B cell (primary cell): ENCODE data around the gene PTPRS. TPM values are rescaled to one million over a fixed set of nuclear protein-coding genes. Genes with fewer than 3 reads are reported as not detected.

ENCODE experiments used
- ATAC-seq: fragments of 200-7000 bp; cut with Tn5 transposase; one replicate; pipeline ENCODE4 v1.10.0; 2021; ENCODE audit warnings: low read depth, mild to moderate bottlenecking, moderate number of reproducible peaks, moderate library complexity
- CTCF ChIA-PET: fragments of 350-600 bp; sonication (Branson Sonifier 250); formaldehyde crosslinking; loops from one replicate; lab custom pipeline; 2021; ENCODE audit warnings: antibody characterized with exemption, inconsistent platforms; lab: Charles Lee
- POLR2A ChIA-PET: fragments of 350-600 bp; sonication (Branson Sonifier 250); formaldehyde crosslinking; loops from one replicate; lab custom pipeline; 2021; ENCODE audit warnings: antibody characterized with exemption; lab: Charles Lee
- DNase-seq: peaks from one replicate; pipeline ENCODE4 v3.0.0; 2013
- H2AFZ ChIP-seq: 2 replicates; pipeline ENCODE4 v1.6.1; 2012; ENCODE audit warnings: mild to moderate bottlenecking, low read depth, low read length; ENCODE audit not compliant: insufficient read depth, poor library complexity, severe bottlenecking
- H3K27ac ChIP-seq, 2 donors: 1 replicate in 1 of 2; 2 replicates in 1 of 2; pipeline ENCODE4 v1.5.1; 2012 to 2013; ENCODE audit warnings: low read length in 2 of 2, mild to moderate bottlenecking in 2 of 2, moderate library complexity in 1 of 2
- H3K27me3 ChIP-seq, 4 experiments: fragments of 200-600 bp in 1 of 4; sonication (generic) in 1 of 4; replicated peaks in 1 of 4; 1 replicate in 2 of 4; 2 replicates in 2 of 4; pipeline versions ENCODE4 v1.6.1 to v1.7.0; 2013 to 2016; ENCODE audit warnings: low read length in 3 of 4, mild to moderate bottlenecking in 2 of 4, mixed read lengths in 1 of 4, moderate library complexity in 1 of 4; ENCODE audit not compliant: insufficient read depth in 4 of 4, control insufficient read depth in 3 of 4; ENCODE audit errors: control extremely low read depth in 1 of 4
- H3K36me3 ChIP-seq, 2 experiments: replicated peaks in 1 of 2; 1 replicate in 1 of 2; 2 replicates in 1 of 2; pipeline versions ENCODE4 v1.6.1 to v1.7.1; 2013; ENCODE audit warnings: low read length in 1 of 2; ENCODE audit not compliant: insufficient read depth in 2 of 2, control insufficient read depth in 1 of 2; ENCODE audit errors: control extremely low read depth in 1 of 2, extremely low read depth in 1 of 2
- H3K4me1 ChIP-seq, 2 donors: fragments of 200-600 bp in 1 of 2; sonication (generic) in 1 of 2; 1 replicate in 1 of 2; 2 replicates in 1 of 2; pipeline versions ENCODE4 v1.5.1 to v1.6.1; 2013 to 2017; ENCODE audit warnings: low read length in 2 of 2; ENCODE audit not compliant: control insufficient read depth in 2 of 2, insufficient read depth in 2 of 2
- H3K4me2 ChIP-seq: replicated peaks from 2 replicates; pipeline ENCODE3; 2012; ENCODE audit warnings: mild to moderate bottlenecking, low read depth, low read length; ENCODE audit not compliant: poor library complexity, severe bottlenecking
- H3K4me3 ChIP-seq, 5 experiments: fragments of 200-600 bp in 1 of 5; sonication (generic) in 1 of 5; 1 replicate in 3 of 5; 2 replicates in 2 of 5; pipeline versions ENCODE4 v1.5.1 to v1.7.0; 2011 to 2016; ENCODE audit warnings: low read length in 4 of 5, mild to moderate bottlenecking in 4 of 5, low read depth in 2 of 5, control low read depth in 1 of 5, moderate library complexity in 1 of 5; ENCODE audit not compliant: insufficient read depth in 1 of 5; ENCODE audit errors: control extremely low read depth in 1 of 5, extremely low read depth in 1 of 5
- H3K79me2 ChIP-seq: fragments of 200-600 bp; sonication (generic); one replicate; pipeline ENCODE4 v1.6.0; 2016; ENCODE audit warnings: low read length; ENCODE audit not compliant: control insufficient read depth, insufficient read depth
- H3K9ac ChIP-seq: fragments of 200-600 bp; sonication (generic); 2 replicates; pipeline ENCODE4 v1.6.1; 2017; ENCODE audit warnings: mild to moderate bottlenecking, low read length, moderate library complexity
- H3K9me3 ChIP-seq, 3 donors: one replicate each; pipeline versions ENCODE4 v1.6.1 to v1.7.1; 2013; ENCODE audit warnings: low read length in 2 of 3; ENCODE audit not compliant: control insufficient read depth in 2 of 3, insufficient read depth in 1 of 3; ENCODE audit errors: control extremely low read depth in 1 of 3
- H4K20me1 ChIP-seq: 2 replicates; pipeline ENCODE4 v1.6.0; 2012; ENCODE audit warnings: mild to moderate bottlenecking, low read length; ENCODE audit not compliant: insufficient read depth, control insufficient read depth, poor library complexity, severe bottlenecking
- H3K27ac Mint-ChIP-seq: one replicate; pipeline ENCODE4 v1.8.0; 2021; ENCODE audit warnings: mixed read lengths
- H3K27me3 Mint-ChIP-seq: one replicate; pipeline ENCODE4 v1.8.0; 2021; ENCODE audit warnings: mixed read lengths
- H3K4me1 Mint-ChIP-seq: one replicate; pipeline ENCODE4 v1.8.0; 2021; ENCODE audit warnings: mixed read lengths
- H3K4me3 Mint-ChIP-seq: one replicate; pipeline ENCODE4 v1.8.0; 2021; ENCODE audit warnings: mixed read lengths
- H3K9me3 Mint-ChIP-seq: one replicate; pipeline ENCODE4 v1.8.0; 2022; ENCODE audit warnings: mixed read lengths; ENCODE audit not compliant: insufficient read depth
- EZH2 ChIP-seq: IDR thresholded peaks from 2 replicates; pipeline ENCODE4 v1.6.1; 2012; ENCODE audit warnings: borderline replicate concordance, low read depth, mild to moderate bottlenecking, moderate library complexity, low read length; ENCODE audit not compliant: insufficient read depth, poor library complexity, severe bottlenecking
- WGBS: methylation state at CpG from one replicate; pipeline ENCODE4 v1.1.5; 2013; ENCODE audit warnings: missing lambda C conversion rate; ENCODE audit not compliant: insufficient coverage; 5-methylcytosine and 5-hydroxymethylcytosine counted together
- intact Hi-C: fragments of 100-400 bp; cut with micrococcal nuclease; formaldehyde crosslinking; loops from one replicate; pipeline ENCODE4 v1.10.0; 2022
- polyA plus RNA-seq: library from polyadenylated mRNA; depleted of rRNA; stranded (reverse); fragments of >200 nt; gene quantifications from 2 replicates; pipeline ENCODE4 v1.2.3, GENCODE V29; 2012
- total RNA-seq, 2 donors: library from RNA; stranded (reverse); fragments of 120-200 nt in 1 of 2; gene quantifications; 1 replicate in 1 of 2; 2 replicates in 1 of 2; pipeline versions ENCODE4 v1.2.3 to v1.2.4, GENCODE V29; 2013 to 2022
- TF ChIP-seq, protein P1 (sequence below): fragments of 200-600 bp; IDR thresholded peaks from one replicate; pipeline ENCODE4 v1.8.0; 2022; ENCODE audit warnings: antibody characterized with exemption, mild to moderate bottlenecking

PTPRS gene
- total and polyA plus RNA-seq, 2 donors (not counting 1 experiment from before 2014, with no cell fraction given): 6.5 to 10.0 TPM

DNA sequence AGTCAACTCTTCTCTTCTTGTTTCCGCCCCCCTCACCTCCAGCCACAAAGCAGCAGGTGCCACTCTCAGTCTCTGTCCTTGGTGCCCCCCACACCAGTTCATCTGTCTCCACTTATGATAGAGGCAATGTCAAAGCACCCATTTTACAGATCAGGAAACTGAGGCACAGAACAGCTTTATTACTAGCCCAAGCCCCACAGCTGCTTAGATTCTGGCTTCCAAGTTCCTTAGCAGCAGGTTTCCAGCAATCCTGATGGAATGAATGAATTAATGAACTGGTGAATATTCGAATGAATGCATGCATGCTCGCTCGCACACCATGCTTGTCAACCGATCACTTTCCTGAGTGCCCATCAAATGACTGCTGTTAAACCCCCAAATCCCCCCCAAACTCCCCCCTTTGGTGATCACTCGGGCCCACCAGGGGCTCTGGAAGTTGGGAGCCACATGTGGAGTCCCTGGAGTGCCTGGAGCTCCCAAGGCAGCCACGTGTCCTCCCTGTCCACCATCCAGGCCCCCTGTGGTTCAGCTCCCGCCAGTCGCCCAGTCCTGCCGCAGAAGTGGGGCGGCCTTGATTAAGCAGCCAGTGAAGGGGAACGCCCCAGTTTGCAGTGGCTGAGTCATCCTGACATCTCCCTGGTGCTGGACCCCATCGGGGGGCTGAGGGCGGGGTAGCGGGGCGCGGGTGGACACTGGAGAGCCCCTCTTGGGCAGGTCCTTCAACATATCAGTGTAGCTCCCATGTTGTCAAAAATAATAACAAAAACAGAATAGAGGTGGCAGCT lies 6.8 kb downstream of the PTPRS start:
- no peak overlapping the region for H3K4me2 ChIP-seq
- peaks cover 0 to 69% (median 34%) of the 10 kb centered on the region in 4 experiments for H3K27me3 ChIP-seq
- H3K4me3 Mint-ChIP-seq: no peak overlapping the region
- peaks cover 0 to 37% (median 0%) of the 10 kb centered on the region in 3 donors for H3K9me3 ChIP-seq
- no peak for DNase-seq
- no peaks in the 10 kb centered on the region for H3K79me2 ChIP-seq
- no peak overlapping the region for H3K4me3 ChIP-seq
- CTCF ChIA-PET: no interaction called here
- H3K27ac ChIP-seq: no peak overlapping the region
- no peaks in the 10 kb centered on the region for H4K20me1 ChIP-seq
- no peak overlapping the region for H3K27ac Mint-ChIP-seq
- WGBS: 80% methylated on average over 15 of the region's 17 CpGs
- POLR2A ChIA-PET: no interaction called here
- H3K36me3 ChIP-seq: no peaks in the 10 kb centered on the region
- H3K9ac ChIP-seq: no peak overlapping the region
- H3K9me3 Mint-ChIP-seq: no peaks in the 10 kb centered on the region
- TF ChIP-seq, protein P1, sequence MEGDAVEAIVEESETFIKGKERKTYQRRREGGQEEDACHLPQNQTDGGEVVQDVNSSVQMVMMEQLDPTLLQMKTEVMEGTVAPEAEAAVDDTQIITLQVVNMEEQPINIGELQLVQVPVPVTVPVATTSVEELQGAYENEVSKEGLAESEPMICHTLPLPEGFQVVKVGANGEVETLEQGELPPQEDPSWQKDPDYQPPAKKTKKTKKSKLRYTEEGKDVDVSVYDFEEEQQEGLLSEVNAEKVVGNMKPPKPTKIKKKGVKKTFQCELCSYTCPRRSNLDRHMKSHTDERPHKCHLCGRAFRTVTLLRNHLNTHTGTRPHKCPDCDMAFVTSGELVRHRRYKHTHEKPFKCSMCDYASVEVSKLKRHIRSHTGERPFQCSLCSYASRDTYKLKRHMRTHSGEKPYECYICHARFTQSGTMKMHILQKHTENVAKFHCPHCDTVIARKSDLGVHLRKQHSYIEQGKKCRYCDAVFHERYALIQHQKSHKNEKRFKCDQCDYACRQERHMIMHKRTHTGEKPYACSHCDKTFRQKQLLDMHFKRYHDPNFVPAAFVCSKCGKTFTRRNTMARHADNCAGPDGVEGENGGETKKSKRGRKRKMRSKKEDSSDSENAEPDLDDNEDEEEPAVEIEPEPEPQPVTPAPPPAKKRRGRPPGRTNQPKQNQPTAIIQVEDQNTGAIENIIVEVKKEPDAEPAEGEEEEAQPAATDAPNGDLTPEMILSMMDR: no peak
- TF ChIP-seq EZH2: no peak
- peaks cover 26 to 35% of the 10 kb centered on the region in 2 donors for H3K4me1 ChIP-seq
- H2AFZ ChIP-seq: no peak overlapping the region
- peaks cover 41% of the 10 kb centered on the region for H3K27me3 Mint-ChIP-seq
- H3K4me1 Mint-ChIP-seq: peaks cover 23% of the 10 kb centered on the region
- ATAC-seq: no peak
- intact Hi-C loops: no loop called here

DNA sequence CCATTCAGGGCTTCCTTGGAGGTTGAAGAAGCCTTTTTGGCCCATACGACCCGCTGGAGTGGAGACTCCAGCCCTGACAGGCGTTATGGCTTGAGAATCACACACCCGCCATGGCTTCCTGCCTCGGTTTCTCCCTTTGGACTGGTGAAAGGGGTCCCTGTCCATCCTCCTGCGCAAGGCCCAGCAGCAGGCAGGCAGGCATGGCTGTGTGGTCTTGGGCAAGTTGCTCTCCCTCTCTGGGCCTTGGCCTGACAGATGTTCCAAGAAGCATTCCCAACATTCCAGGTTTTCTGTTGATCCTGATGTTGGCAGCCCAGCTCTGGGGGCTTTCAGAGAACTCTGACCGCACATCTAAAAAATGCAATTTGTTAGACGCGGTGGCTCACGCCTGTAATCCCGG lies 8.1 kb downstream of the PTPRS start:
- Histone ChIP-seq H3K9me3 (peaks cover 0 to 29% (median 0%) of the 10 kb centered on the region in 3 donors), H3K9ac (no peak overlapping the region), H3K4me3 (no peak overlapping the region), H3K27ac (no peak overlapping the region), H4K20me1 (no peaks in the 10 kb centered on the region), H3K79me2 (no peaks in the 10 kb centered on the region), H3K36me3 (no peaks in the 10 kb centered on the region), H3K4me1 (peaks cover 17 to 26% of the 10 kb centered on the region in 2 donors), H3K4me2 (no peak overlapping the region), H2AFZ (no peak overlapping the region), H3K27me3 (peaks cover 0 to 56% (median 25%) of the 10 kb centered on the region in 4 experiments)
- TF ChIP-seq EZH2: no peak
- TF ChIP-seq, protein P1: no peak
- intact Hi-C loops: no loop called here
- Mint-ChIP-seq H3K4me3 (no peak overlapping the region), H3K4me1 (peaks cover 19% of the 10 kb centered on the region), H3K27me3 (peaks cover 35% of the 10 kb centered on the region), H3K27ac (no peak overlapping the region), H3K9me3 (no peaks in the 10 kb centered on the region)
- no peak for ATAC-seq
- ChIA-PET POLR2A (no interaction called here), CTCF (no interaction called here)
- 96% methylated on average over 11 of the region's 11 CpGs for WGBS
- no peak for DNase-seq
